Stimulated activated CD4-positive, alpha-beta T cell treated with anti-CD3 and anti-CD28 coated beads, Interleukin-4, amount 100 ng/mL, for 24 hours (primary cell): ENCODE data around the gene ADAM15.

Source experiments
- DNase-seq: peaks from one replicate; pipeline ENCODE4 v3.0.0-alpha.2; 2020

ADAM15 gene

DNA sequence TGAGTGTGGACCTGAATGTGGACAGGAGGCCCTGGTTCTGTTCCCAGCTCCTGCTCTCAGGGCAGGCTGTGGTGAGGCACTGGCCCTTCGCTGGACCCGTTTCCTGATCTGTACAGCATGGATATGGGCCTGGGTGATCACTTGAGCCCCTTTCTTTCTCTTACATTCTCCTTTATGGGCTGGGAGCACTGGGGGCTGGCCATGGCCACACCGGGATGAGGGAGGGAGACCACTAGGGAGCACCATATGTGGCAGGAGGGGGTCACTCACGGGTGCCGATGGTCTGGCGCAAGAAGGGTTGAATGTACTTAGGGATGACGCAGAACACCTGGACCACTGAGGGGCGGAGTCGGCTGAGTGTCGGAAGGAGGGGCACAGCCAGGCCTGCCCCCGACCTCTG lies 20.2 kb upstream of the ADAM15 start:
- DNase-seq = no peak

DNA sequence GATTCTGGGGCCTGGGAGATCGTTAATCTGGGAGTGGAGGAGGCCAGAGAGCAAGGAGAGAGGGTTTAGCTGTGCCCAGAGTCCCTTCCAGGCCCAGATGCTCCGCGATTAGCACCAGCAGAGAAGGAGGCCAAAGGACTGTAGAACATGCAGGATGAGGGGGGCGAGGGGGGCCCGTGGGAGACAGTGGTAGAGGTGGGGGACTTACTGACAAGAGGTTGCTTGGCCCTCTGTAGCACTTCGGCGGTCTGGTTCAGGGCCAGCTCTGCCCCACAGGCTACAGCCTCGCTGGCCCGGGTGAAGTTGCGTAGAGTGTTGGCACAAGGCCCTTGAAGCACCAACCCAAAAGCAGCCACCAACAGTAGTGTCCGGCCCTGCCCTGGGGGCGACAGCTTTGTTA lies 18.2 kb upstream of the ADAM15 start:
- no peak for DNase-seq

DNA sequence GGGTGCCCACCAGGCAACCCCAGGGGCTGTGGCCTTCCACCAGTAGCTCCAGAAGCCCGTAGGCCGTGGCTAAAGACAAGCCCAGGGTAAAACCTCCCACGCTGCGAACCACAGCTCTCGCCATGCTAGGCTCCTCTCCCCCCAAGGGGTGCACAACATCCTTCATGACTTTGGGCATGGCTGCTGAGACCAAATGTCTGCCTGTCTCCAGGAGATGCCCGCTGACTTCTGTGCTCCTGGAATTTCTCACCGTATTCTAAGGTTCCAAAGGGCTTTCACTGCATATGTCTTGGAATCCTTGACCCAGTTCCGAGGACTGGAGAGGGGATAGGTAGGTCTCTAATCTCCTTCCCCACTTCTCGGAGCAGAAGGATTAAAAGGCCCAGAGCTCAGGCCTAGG lies 17.6 kb upstream of the ADAM15 start, which contains the start of the genes DCST1 and DCST2:
DCST1 (plus strand) TSS at position 301 of the 400 bp plus-strand sequence. CDS start 213 bp downstream, outside the sequence.
DCST2 (minus strand) TSS at position 258 of the 400 bp plus-strand sequence; CDS start at position 178, 80 bp downstream.
- DNase-seq = no peak

DNA sequence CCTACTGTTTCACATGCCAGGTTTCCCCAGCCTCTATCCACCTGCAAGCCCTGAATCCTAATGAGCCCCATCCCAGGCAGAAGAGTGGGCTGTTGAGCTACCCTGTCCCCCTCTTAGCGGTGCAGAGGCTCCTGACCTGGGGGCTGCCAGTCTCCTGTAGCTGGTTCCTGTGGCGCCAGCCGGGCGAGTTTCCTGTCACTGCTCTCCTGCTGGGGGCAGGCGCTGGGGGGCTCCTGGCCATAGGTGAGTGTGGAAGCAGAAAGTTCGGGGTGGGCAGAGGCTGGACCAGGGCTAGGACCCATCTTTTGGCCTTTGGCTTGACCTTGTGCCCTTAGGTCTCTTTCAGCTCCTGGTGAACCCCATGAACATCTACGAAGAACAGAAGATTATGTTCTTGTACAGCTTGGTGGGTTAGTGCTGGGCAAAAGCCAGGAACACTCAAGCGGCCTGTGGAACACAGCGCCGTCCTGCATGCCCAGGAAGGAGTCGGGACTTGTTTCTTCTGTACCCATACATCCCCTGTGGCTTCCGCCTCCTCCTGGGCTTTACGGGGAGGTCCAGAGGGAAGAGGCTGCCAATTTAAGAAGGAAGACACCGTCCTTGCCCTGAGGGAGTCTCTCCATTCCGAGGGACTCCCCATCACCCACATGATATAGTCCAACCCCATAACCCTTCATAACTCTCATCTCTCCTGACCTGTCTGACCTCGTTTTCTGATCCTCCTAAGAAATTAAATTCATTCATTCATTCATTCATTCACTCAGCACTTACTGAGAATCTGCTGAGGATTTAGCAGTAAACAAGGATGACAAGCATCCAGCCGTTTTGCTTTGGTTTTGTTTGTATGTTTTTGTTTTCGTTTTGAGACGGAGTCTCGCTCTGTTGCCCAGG lies 16.6 kb upstream of the ADAM15 start:
- DNase-seq = no peak

DNA sequence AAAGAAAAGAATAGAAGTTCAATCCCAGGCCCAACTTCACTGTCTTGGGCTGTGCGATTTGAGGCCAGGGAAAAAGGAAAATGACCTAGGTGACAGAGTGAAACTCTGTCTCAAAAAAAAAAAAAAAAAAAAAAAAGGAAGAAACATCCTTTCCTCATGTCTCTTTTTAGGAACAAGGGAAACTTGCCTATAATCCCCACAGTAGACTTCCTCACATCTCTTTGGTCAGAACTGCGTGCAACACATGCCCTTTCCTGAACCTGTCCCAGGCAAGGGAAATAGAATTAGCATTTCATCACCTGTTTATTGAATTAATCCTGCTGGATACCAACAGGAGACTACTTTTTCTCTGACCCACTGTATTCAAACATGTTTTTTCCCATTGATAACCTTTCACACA lies 15.2 kb upstream of the ADAM15 start:
- no peak for DNase-seq

DNA sequence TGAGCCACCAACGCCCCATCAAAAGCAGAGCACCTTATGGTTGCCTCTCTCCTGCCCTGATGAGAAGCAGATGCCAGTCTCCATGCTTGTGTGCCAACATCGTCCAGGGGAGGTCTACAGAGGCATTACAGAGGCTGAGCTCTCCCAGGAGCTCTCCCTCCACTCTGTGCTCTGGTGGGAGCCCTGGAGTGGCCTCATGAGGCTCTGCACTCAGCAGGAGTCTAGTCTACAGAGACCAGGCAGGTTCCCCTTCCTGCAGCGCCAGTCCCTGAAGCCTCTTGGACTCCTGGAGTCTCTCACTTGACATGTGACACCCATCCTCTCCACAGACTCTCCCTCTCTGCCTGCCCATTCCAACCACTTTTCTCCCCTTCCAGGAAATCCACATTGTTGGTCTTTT lies 14.1 kb upstream of the ADAM15 start:
- DNase-seq = no peak

DNA sequence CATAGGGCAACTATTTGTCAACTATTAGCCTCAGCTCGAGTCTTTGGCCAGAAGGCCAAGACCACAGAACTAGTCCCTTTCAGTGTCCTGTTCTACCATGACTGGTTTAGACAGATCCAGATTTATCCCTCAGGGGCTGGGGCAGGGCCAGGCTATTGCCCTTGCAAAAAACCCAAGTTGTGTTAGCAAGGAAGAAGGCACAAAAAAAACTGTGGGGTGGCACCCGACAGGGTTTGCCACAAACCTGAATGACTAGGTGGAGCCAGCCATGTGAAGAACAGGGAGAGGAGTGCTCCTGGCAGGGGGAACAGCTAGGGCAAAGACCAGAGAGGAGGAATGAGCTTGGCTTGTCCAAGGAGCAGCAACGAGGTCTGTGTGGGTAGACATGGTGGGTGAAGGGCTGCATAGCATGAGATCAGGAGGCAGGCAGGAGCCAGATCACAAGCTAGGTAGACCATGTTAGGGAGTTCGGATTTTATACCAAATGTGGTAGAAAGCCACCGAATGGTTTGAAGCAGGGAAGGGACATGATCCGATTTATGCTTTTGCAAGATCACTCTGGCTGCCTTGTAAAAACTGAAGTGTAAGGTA lies 13.2 kb upstream of the ADAM15 start:
- DNase-seq = no peak

DNA sequence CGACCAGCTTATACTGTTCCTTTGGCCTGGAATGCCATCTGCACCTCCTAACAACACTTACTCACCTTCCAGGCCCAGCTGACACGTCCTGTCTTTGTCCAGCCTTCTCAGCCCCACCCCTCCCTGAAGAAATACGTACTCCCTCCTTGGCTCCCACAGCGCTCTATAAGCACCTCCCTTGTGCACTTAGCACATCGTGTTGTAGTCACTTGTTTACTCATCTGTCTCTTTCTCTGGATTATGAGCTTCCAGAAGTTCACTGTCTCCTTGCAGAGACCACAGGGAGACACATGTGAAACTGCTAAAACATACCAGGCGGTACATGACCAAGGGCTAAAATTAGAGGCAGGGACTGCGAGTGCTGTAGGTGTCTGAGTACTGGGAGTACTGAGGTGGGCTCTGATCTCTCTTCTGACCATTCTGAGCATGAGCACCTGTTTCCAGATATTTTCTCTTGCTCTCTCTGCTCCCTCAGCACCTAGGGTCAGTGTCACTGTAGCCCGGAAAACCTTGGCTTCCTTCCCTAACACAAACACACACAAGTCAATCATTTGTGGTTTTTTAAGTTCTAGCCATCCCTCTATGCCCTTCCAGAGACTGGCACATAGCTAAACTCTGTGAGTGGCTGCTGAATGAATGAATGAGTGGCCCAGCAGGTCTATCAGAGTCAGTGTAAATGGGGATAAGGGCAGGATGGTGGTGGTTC lies 12.4 kb upstream of the ADAM15 start:
- DNase-seq = no peak

DNA sequence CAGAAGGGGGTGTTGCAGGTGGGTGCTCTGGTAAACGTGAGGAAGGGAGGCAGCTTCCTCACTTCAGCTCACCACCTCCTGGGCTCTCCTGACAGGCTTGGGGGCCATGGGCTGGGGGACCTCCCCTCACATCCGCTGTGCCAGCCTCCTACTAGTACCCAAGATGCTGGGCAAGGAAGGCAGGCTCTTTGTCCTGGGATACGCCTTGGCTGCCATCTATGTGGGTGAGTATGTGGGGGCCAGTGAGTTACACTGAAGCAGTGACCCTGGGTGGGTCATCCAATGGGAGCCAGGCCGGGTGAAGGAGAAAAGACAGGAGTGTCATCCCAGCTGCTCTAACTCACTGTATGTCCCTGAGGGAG lies 11.8 kb upstream of the ADAM15 start:
- DNase-seq = no peak

DNA sequence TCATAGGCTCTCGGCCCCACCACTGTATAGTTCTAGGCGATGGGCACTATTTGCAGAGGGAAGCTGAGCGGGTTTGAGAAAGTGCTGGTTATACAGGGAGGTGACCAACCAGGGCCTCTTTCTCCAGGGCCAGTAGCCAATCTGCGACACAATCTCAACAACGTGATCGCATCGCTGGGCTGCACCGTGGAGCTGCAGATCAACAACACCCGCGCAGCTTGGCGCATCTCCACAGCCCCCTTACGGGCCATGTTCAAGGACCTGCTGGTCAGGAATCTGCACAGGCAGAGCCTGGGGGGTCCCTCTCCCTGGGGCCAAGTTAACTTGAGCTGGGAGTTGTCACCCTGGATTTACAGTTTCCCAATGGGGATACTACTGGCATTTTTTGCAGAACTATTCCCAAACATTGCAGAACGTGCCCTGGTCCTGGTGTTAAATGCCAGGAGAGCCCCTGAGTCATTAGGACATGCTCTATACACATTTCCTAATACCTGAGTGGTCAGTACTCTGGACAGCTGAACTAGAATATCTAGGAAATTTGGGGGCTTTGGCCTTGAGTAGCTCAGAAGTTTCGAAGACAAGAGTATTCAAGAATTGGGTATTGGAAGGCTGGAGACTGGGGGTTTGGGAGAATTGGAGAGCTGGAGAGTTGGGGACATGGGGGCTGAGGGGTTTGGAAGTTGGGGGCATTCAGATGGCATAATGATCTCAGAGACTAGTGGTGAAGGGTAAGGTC lies 10.6 kb upstream of the ADAM15 start:
- no peak for DNase-seq

DNA sequence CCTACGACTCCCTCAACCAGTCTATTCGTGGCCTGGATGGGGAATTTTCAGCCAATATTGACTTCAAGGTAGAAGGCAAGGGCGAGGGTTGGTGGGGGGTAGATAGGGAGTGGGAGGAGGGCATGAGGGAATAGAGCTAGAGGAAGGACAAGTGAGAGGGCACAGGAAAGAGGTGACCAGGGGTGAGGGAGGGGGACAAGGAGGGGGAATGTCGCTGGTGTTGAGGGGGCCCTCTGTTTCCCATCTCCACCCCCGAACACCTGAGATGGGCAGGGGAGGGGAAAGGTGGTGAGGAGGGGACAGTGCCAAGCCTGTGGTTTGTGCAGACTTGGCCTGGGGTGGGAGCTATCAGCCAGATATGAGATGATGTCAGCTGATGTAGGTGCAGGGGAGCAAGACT lies 8.3 kb upstream of the ADAM15 start:
- no peak for DNase-seq

DNA sequence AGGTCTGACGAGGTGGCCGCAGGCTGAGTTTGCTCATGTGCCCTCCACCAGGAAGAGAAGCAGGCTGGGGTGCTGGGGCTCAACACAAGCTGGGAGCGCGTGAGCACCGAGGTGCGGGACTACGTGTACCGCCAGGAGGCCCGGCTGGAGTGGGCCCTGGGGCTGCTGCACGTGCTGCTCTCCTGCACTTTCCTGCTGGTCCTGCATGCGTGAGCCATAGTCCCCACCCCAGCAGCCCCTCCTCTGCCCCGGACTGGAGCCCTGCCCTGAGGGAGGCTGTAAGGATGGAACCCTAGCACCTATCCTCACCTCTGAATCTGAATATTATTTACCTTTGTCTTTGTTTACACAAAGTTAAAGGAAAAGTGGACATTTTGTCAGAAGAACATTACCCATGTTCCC lies 7.8 kb upstream of the ADAM15 start:
- no peak for DNase-seq

DNA sequence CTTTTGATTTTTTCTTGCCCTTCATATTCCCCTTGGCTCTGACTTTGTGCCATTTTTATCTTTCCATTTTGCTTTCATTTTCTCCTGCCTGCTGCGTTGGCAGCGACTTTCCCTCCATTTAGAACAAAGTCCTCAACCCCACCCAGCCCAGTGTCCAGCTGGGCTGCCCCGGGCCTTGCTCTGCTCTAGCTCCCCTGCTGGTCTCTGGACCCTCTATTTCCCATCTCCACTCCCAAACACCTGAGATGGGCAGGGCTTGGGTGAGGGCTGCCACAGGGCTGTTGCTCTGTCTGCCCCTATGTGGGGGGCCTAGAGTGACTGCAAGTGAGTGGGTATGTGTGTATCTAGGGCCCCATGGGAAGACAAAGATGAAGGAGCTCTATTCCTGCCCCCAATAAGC lies 7.3 kb upstream of the ADAM15 start:
- DNase-seq = no peak

DNA sequence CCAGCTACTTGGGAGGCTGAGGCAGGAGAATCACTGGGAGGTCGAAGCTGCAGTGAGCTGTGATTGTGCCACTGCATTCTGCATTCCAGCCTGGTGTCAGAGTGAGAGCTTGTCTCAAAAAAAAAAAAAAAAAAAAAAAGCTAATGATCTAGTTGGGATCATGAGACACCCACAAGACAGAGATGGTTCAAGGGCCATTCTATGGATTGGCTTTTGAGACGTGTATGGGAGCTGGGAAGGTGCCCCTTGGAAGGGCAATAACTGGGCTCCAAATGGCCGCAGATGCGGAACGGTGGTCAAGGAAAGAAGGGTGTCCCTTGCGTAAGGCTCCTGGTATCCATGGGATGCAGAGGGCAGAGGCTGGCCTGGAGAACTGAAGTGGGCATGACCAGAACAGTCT lies 6.8 kb upstream of the ADAM15 start:
- DNase-seq = no peak

DNA sequence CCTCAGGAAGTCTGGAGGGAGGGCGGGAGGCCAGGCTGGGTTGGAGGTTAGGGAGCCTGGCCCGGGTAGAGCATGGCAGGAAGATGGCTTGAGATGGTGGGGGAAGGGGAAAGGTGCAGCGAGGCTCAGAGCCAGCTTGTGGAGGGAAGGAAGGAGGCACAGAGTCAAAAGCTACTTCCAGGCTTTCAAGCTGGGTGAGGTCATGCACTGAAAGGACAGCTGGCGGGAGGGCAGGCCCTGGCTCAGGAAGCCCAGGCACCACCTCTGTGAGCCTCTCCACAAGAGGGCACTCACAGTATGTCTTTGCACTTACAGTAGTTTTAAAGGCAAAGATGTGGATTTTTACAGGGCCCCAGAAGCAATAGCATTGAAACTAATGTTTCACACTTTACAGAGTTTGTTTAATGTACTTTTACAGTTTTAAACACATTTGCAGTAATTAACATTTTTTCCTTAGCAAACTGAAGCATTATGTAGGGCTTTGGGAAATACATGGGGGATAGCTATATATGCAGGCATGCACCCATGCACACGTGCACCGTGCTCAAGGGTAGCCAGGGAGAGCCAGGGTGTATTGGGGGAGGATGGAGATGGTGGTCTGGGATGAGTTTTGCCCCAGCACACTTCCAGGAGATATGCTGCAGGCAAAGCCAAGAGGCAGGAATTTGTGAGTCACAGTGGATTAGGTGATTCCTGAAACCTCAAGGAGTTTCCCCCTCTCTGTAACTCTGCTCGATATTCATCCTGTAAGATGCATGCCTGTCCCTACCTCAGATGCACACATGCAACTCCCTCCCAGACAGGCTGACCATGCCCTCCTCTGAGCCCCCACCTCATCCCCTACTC lies 6.1 kb upstream of the ADAM15 start:
- DNase-seq = peak; percentile 67

DNA sequence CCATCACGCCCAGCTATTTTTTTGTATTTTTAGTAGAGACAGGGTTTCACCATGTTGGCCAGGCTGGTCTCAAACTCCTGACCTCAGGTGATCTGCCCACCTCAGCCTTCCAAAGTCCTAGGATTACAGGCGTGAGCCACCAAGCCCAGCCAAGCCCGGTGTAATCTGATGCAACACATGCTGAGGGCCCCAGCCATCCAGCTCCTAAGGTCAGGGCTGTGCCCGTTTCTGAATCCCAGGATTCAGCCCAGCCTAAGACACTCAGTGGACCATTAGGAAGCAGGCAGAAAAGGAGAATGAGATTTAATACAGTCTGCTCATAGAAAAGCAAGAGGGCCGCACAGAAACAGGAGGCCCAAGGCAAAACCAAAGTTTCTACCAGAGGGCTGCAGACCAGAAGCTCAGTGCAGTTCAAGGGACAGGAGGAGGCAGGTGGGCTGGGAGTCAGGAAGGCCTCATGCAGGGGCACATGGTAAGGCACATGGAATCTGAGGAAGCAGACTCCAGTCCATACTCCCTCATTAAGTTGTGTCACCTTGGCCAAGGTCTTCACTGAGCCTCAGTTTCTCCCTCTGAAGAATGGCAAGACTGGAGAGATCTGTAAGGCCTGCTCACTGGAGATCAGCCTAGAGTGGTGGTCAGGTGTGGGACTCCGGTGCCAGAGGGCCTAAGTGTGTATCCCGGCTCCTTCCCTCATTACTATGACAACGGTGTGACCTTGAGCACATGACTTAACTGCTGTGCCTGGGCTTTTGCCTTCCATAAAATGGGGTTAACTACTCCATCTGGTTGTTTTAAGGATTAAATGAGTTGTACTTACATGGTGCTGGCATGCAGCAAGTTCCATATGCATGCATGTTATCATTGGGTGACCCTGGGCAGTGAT lies 2.4 kb upstream of the ADAM15 start:
- DNase-seq = no peak

DNA sequence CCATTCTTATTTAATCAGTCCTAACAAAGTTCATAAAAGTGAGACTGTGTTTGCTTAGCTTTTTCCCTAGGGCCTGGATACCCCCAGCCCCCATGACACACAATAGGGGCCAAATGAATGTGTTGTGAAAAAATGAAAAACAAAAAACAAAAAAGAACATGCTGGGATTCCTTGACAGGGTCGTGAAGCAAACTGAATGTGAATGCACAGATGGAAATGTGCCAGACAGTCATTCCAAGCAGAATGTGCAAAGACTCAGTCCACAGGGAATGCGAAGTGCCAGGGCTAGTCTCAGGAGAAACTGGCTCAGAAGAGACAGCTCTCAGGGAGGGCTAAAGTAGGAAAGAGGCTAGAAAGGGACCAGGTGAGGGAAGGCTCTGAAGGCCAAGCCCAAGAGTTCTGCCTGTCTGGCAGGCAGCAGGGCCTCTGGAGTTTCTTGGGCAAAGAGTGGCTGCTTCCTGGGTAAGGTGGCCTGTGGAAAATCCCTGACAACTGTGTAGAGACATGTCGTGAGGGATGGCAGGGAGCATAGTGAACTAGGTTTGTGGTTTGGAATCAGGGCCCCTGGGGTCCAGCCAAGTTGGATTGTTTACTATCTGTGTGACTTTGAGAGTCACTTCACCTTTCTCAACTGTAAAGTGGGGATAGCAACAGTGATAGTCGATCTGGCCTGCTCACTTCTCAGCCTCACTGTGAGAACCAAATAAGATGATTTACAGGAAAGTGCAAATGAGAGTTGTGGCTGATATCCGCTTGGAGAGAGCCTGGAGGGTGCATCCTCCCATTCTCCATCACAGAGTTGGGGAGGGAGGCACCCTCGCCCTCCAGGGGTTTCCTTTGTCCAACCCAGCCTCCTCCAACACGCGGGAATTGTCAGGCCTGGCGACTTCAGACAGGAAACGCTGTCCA lies 1.2 kb upstream of the ADAM15 start:
- no peak for DNase-seq

DNA sequence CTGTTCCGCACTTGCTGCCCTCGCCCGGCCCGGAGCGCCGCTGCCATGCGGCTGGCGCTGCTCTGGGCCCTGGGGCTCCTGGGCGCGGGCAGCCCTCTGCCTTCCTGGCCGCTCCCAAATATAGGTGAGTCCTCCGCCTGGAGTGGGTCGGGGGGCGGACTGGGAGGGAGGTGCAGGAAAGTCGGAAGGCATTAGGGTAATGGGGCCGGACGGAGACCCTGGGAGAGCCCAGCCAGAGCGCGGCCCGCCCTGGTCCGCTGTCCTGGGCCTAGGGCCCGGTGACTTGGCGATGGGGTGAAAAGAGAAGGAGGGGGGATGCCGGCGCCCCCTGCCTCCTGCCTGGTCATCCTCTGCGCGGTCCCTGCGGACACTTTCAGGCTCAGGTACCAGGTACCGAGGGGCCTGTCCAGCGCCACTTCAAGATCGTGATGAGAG lies 243 bp downstream of the ADAM15 start:
- no peak for DNase-seq

DNA sequence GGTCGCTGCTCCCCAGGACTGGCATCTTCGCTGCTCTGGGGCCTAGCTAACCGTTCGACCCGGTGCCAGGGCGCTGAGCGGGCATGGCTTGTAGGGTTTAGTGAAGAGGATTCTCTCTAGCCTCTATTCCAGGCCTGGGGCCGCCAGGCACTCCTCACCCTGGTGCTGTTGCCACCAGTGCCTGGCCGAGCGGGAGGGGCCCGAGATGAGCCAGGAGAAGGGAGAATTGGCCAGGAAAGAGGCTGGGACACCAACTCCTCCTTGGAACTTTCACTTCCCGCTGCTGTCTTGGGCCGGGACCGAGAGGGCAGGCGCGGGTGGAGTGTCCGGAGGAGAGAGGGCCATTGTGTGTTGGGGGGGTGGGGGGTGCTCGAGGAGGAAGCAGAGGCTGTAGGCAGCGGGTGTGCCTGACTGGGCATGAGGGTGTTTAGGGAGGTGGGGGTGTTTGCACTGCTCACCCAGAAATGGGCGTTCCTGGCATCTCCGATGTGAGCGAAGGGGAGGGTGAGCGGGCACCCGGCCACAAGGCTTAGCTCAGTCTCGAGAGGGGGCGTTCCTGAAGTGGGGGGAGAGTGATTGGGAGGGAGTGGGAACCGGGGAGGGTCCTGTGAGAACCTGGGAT lies 772 bp downstream of the ADAM15 start:
- peak; percentile 48 for DNase-seq
